Gastrocnemius medialis (tissue), 4 donors: ENCODE measurements around the gene KRTAP13-2.

ENCODE experiments used
- POLR2A ChIP-seq, 2 donors: fragments of 450-650 bp; IDR thresholded peaks; one replicate each; pipeline ENCODE4 v1.6.1; 2017; ENCODE audit warnings: antibody characterized with exemption in 2 of 2, mild to moderate bottlenecking in 2 of 2, moderate library complexity in 2 of 2
- TF ChIP-seq, protein P1 (sequence below), 5 experiments: fragments of 450-650 bp in 3 of 5; fragments of 200-600 bp in 2 of 5; sonication (generic) in 2 of 5; IDR thresholded peaks in 4 of 5; conservative IDR thresholded peaks in 1 of 5; 1 replicate in 4 of 5; 2 replicates in 1 of 5; pipeline ENCODE4 v1.5.1; 2016 to 2019; ENCODE audit warnings: antibody characterized with exemption in 5 of 5, mild to moderate bottlenecking in 3 of 5, moderate library complexity in 3 of 5

DNA sequence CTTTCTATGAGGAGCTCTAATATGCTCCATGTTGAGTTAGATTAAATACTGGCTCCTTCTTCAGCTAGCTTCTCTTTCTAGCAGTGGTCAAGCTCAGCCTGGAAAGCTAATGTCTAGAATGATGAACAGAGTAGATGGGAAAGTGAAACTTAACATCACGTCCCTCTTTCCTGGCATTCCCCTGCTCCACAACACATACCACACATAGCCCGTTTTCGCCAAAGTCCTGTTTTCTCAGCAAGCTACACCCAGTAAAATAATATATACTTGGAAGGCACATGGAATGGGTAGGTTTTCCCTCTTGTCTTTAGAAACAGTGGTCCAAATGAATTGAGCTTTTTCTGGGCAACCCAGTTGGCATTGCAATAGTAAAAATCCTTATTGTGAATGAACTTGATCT lies 38.3 kb downstream of the KRTAP13-2 start:
- TF ChIP-seq, protein P1, sequence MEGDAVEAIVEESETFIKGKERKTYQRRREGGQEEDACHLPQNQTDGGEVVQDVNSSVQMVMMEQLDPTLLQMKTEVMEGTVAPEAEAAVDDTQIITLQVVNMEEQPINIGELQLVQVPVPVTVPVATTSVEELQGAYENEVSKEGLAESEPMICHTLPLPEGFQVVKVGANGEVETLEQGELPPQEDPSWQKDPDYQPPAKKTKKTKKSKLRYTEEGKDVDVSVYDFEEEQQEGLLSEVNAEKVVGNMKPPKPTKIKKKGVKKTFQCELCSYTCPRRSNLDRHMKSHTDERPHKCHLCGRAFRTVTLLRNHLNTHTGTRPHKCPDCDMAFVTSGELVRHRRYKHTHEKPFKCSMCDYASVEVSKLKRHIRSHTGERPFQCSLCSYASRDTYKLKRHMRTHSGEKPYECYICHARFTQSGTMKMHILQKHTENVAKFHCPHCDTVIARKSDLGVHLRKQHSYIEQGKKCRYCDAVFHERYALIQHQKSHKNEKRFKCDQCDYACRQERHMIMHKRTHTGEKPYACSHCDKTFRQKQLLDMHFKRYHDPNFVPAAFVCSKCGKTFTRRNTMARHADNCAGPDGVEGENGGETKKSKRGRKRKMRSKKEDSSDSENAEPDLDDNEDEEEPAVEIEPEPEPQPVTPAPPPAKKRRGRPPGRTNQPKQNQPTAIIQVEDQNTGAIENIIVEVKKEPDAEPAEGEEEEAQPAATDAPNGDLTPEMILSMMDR (IDR thresholded peaks at IDR 0.05 in 4 of 5, conservative IDR thresholded peaks at IDR 0.05 in 1 of 5) = no peak
- TF ChIP-seq POLR2A (IDR thresholded peaks at IDR 0.05) = no peak
